Osteocyte (in vitro differentiated cells): ENCODE results near the gene KATNB1. TPM values are rescaled to one million over a fixed set of nuclear protein-coding genes. Genes with fewer than 3 reads are reported as not detected.
"Not testable (repeated sequence)": the region's sequence is repeated elsewhere in the genome, so short reads cannot be mapped to it uniquely, and the experiment has no call there.

ENCODE experiments used
- DNase-seq: peaks from one replicate; pipeline ENCODE4 v3.0.0; 2021; ENCODE audit warnings: mixed read lengths; ENCODE audit not compliant: unreplicated experiment; ENCODE audit errors: extremely low spot score
- H3K27ac Mint-ChIP-seq: one replicate; pipeline ENCODE4 v1.8.0; 2021; ENCODE audit warnings: mild to moderate bottlenecking, mixed read lengths; ENCODE audit not compliant: unreplicated experiment
- H3K27me3 Mint-ChIP-seq: one replicate; pipeline ENCODE4 v1.8.0; 2021; ENCODE audit warnings: mixed read lengths; ENCODE audit not compliant: unreplicated experiment
- H3K36me3 Mint-ChIP-seq: one replicate; pipeline ENCODE4 v1.8.0; 2021; ENCODE audit warnings: mixed read lengths; ENCODE audit not compliant: unreplicated experiment
- H3K4me1 Mint-ChIP-seq: one replicate; pipeline ENCODE4 v1.8.0; 2021; ENCODE audit warnings: mixed read lengths; ENCODE audit not compliant: unreplicated experiment
- H3K4me3 Mint-ChIP-seq: one replicate; pipeline ENCODE4 v1.8.0; 2021; ENCODE audit warnings: mild to moderate bottlenecking, moderate library complexity, mixed read lengths; ENCODE audit not compliant: unreplicated experiment
- H3K9me3 Mint-ChIP-seq: one replicate; pipeline ENCODE4 v1.8.0; 2021; ENCODE audit warnings: mixed read lengths; ENCODE audit not compliant: unreplicated experiment
- total RNA-seq: library from RNA; stranded (reverse); gene quantifications from 2 replicates; pipeline ENCODE4 v1.2.1, GENCODE V29; 2021
- TF ChIP-seq, protein P1 (sequence below): fragments of 200-600 bp; sonication (generic); IDR thresholded peaks from 2 replicates; pipeline ENCODE4 v1.5.0; 2021; ENCODE audit warnings: antibody characterized with exemption, mild to moderate bottlenecking, moderate library complexity

KATNB1 gene
- total RNA-seq, 1 donor from 2014 or later: 15.9 TPM

DNA sequence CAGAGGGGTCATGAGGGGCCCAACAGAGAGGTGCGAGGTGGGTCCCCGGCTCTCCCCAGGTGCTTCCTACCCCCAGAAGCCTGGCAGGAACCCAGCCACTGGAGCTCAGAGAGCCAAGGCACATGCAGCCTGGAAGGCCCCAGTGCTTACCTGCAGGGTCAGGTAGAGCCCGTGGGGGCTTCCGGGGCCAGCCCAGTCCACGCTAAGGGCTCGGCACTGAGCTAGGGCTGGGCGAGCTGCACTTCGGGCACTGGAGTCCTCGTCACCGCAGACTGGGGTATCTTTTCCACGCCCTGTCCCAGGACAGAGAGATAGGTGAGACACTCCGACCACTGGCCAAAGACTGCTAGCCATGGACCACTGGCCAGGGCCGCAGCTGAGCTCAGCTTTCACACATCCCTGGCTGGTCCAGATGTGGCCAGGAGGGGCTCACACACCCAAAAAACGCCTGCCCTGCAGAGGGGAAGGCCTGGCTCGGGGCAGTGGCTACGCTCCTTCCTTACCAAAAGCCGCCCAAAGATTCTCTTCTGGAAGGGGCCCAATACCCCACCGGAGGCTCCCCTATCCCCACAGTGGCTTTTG, 59.4 kb downstream of the KATNB1 start:
- Mint-ChIP-seq H3K27me3 (no peaks in the 10 kb centered on the region), H3K27ac (peak overlapping the region; percentile 81), H3K4me3 (no peak overlapping the region), H3K36me3 (peaks cover 31% of the 10 kb centered on the region), H3K9me3 (no peaks in the 10 kb centered on the region), H3K4me1 (peaks cover 57% of the 10 kb centered on the region)
- TF ChIP-seq, protein P1, sequence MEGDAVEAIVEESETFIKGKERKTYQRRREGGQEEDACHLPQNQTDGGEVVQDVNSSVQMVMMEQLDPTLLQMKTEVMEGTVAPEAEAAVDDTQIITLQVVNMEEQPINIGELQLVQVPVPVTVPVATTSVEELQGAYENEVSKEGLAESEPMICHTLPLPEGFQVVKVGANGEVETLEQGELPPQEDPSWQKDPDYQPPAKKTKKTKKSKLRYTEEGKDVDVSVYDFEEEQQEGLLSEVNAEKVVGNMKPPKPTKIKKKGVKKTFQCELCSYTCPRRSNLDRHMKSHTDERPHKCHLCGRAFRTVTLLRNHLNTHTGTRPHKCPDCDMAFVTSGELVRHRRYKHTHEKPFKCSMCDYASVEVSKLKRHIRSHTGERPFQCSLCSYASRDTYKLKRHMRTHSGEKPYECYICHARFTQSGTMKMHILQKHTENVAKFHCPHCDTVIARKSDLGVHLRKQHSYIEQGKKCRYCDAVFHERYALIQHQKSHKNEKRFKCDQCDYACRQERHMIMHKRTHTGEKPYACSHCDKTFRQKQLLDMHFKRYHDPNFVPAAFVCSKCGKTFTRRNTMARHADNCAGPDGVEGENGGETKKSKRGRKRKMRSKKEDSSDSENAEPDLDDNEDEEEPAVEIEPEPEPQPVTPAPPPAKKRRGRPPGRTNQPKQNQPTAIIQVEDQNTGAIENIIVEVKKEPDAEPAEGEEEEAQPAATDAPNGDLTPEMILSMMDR: no peak
- no peak for DNase-seq

DNA sequence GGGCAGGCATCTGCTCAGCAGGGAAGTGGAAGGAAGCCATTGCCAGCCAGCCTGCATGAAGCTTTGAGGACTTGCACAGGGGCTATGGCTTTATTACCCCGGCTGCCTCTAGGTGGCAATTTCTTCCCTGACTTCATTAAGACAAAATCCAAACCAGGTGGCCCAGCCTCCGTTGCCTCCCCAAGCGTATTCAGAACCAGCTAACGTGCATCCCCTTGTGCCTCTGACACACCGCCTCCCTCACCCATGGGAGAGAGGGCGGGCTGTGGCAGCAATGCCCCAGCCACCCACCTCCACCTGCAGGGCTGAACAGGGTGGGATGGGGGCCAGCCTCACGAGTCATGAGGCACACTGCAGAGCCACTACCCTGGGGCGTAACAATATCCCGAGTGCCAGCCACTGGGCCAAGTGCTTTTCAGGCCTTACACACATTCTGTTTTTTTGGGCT, 59.9 kb downstream of the KATNB1 start:
- peak overlapping the region; percentile 35 for H3K4me3 Mint-ChIP-seq
- TF ChIP-seq, protein P1: peak; percentile 60
- peak overlapping the region; percentile 81 for H3K27ac Mint-ChIP-seq
- H3K9me3 Mint-ChIP-seq: no peaks in the 10 kb centered on the region
- peaks cover 31% of the 10 kb centered on the region for H3K36me3 Mint-ChIP-seq
- no peaks in the 10 kb centered on the region for H3K27me3 Mint-ChIP-seq
- peaks cover 61% of the 10 kb centered on the region for H3K4me1 Mint-ChIP-seq
- DNase-seq: no peak

DNA sequence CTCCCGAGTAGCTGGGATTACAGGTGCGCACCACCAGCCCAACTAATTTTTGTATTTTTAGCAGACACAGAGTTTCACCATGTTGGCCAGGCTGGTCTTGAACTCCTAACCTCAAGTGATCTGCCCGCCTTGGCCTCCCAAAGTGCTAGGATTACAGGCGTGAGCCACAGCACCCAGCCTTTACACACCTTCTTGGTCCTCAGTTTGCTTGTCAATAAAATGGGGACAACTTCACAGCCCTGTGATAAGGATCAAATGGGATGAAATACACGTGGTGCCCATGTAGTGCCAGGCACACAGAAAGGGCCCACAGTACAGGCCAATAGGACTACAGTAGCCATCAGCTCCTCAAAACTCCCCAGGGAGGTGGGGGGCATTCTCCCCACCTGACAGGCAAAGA, 60.4 kb downstream of the KATNB1 start:
- Mint-ChIP-seq H3K36me3 (peaks cover 29% of the 10 kb centered on the region), H3K4me1 (peaks cover 61% of the 10 kb centered on the region), H3K27ac (peak overlapping the region; percentile 81)
- DNase-seq, H3K4me3 Mint-ChIP-seq, H3K27me3 Mint-ChIP-seq, H3K9me3 Mint-ChIP-seq: not testable (repeated sequence)

DNA sequence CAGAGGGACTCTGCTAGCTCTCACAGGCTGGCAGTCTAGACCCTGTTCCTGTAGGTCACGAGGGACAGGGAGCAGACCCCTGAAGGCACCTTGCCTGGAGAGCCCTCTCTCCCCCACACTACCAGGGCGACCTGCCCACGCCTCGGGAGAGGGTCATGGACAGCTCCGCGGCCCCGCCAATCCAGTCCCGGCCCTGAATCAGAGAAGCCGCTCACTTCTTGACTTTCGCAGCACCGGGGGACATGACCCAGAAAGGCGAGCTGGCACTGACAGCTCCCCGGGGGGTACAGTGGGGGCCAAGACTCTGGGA, 61.6 kb downstream of the KATNB1 start:
- H3K27me3 Mint-ChIP-seq: no peaks in the 10 kb centered on the region
- H3K9me3 Mint-ChIP-seq: no peaks in the 10 kb centered on the region
- TF ChIP-seq, protein P1: no peak
- DNase-seq: no peak
- H3K4me3 Mint-ChIP-seq: peak overlapping the region; percentile 69
- peaks cover 56% of the 10 kb centered on the region for H3K4me1 Mint-ChIP-seq
- H3K27ac Mint-ChIP-seq: peak overlapping the region; percentile 85
- peaks cover 24% of the 10 kb centered on the region for H3K36me3 Mint-ChIP-seq

DNA sequence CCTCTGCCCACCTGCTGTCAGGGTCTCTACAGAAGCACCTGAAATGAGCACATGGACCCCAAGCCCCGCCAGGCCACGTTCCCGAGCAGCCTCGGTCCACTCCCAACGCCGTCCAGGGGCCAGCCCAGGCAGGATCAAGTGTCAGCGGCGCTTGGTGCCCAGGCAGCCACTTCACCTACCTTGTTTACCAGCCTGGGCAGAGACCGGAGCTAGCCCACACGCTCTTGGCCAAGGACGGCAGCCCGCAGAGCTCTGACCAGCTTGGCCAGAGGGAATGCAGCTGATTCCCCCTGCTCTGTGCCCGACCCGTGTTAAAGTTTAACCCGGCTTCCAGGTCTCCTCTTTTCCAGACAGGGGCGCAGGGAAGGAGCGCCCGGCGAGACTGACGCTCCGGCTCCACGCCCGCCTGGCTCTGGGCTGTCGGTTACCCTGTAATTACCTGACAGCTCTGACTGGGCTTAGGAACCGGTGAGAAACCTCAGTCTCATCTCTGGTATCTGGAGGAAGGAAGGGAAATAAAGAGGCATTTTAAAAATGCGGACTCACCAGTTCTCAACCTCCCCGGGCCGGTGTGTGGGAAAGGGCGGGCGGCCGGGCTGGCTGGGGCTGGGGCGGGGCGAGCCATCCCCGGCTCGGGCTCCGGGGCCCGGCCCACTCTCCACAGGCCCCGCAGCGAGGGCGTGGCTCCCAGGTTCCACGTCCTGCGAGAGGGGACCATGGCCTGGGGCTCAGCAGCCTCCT, 62.1 kb downstream of the KATNB1 start:
- Mint-ChIP-seq H3K4me1 (peaks cover 56% of the 10 kb centered on the region), H3K9me3 (no peaks in the 10 kb centered on the region), H3K36me3 (peaks cover 20% of the 10 kb centered on the region), H3K27me3 (no peaks in the 10 kb centered on the region), H3K27ac (peak overlapping the region; percentile 85), H3K4me3 (peak overlapping the region; percentile 69)
- no peak for DNase-seq
- TF ChIP-seq, protein P1: no peak
